ENCODE data around the gene VPREB1.

DNA sequence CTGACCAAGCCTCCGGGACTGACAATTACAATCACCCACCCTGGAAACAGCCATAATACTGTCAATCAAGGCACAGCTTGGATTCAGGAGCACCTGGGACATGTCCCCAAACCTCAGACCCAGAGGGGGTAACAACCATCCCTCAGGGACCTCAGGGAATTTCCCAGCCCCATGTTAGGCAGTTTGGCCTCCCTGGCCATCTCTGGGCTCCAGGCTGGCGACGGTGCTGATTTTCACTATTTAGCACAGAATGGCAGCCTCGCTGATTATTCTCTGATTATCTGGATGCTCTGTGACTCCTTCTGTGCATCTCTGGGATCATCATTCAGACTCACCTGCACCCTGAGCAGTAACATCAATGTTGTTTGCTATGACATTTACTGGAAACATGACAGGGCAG, 45.8 kb upstream of the VPREB1 start:
- no peak for TF ChIP-seq CTCF (IDR thresholded peaks at IDR 0.05; ENCODE audit: insufficient read depth, low read length)
- TF ChIP-seq, protein P1, sequence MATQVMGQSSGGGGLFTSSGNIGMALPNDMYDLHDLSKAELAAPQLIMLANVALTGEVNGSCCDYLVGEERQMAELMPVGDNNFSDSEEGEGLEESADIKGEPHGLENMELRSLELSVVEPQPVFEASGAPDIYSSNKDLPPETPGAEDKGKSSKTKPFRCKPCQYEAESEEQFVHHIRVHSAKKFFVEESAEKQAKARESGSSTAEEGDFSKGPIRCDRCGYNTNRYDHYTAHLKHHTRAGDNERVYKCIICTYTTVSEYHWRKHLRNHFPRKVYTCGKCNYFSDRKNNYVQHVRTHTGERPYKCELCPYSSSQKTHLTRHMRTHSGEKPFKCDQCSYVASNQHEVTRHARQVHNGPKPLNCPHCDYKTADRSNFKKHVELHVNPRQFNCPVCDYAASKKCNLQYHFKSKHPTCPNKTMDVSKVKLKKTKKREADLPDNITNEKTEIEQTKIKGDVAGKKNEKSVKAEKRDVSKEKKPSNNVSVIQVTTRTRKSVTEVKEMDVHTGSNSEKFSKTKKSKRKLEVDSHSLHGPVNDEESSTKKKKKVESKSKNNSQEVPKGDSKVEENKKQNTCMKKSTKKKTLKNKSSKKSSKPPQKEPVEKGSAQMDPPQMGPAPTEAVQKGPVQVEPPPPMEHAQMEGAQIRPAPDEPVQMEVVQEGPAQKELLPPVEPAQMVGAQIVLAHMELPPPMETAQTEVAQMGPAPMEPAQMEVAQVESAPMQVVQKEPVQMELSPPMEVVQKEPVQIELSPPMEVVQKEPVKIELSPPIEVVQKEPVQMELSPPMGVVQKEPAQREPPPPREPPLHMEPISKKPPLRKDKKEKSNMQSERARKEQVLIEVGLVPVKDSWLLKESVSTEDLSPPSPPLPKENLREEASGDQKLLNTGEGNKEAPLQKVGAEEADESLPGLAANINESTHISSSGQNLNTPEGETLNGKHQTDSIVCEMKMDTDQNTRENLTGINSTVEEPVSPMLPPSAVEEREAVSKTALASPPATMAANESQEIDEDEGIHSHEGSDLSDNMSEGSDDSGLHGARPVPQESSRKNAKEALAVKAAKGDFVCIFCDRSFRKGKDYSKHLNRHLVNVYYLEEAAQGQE (IDR thresholded peaks at IDR 0.05; ENCODE audit: insufficient replicate concordance, low read depth) = no peak

All from HL-60 (cell line).